AG04450 (cell line): ENCODE measurements around the gene CNIH3. TPM values are rescaled to one million over a fixed set of nuclear protein-coding genes. Genes with fewer than 3 reads are reported as not detected.

Experiments used
- CTCF ChIA-PET: fragments of 300-600, 350-600 bp; formaldehyde crosslinking; extraction: SDS; loops from one replicate; lab custom pipeline; 2022; ENCODE audit warnings: antibody characterized with exemption, inconsistent platforms; lab: Charles Lee
- POLR2A ChIA-PET: fragments of 350-600 bp; formaldehyde crosslinking; extraction: SDS; loops from one replicate; lab custom pipeline; 2021; ENCODE audit warnings: antibody characterized with exemption, inconsistent platforms; lab: Yijun Ruan, JAX
- DNase-seq: peaks from one replicate; pipeline ENCODE4 v3.0.0-alpha.2; 2011; ENCODE audit warnings: low read depth, low spot score
- H3K27ac ChIP-seq: one replicate; pipeline ENCODE4 v1.5.1; 2012; ENCODE audit warnings: low read depth, low read length, control low read depth
- H3K27me3 ChIP-seq: one replicate; pipeline ENCODE4 v1.6.0; 2012; ENCODE audit warnings: low read length; ENCODE audit not compliant: control insufficient read depth, insufficient read depth
- H3K4me3 ChIP-seq: 2 replicates; pipeline ENCODE4 v1.5.1; 2011; ENCODE audit warnings: mild to moderate bottlenecking, low read depth, low read length, control low read depth
- H3K9me3 ChIP-seq: 2 replicates; pipeline ENCODE4 v1.5.1; 2012; ENCODE audit warnings: low read length; ENCODE audit not compliant: control insufficient read depth, insufficient read depth
- CTCF ChIP-seq: IDR thresholded peaks from 2 replicates; pipeline ENCODE4 v1.5.1; 2011; ENCODE audit warnings: low read depth, low read length, control low read depth, inconsistent platforms
- polyA plus RNA-seq: library from polyadenylated mRNA; depleted of rRNA; stranded (reverse); fragments of >200 nt; gene quantifications from 2 replicates; pipeline ENCODE4 v1.2.3, GENCODE V29; 2011

The CNIH3 gene
- polyA plus RNA-seq, 1 experiment = 6.5 TPM

- no peak for TF ChIP-seq CTCF
- no peak for DNase-seq
- ChIA-PET POLR2A (no interaction called here), CTCF (no interaction called here)
- H3K27ac ChIP-seq = no peak overlapping the region
- no peaks in the 10 kb centered on the region for H3K27me3 ChIP-seq
- no peaks in the 10 kb centered on the region for H3K9me3 ChIP-seq
- no peak overlapping the region for H3K4me3 ChIP-seq
Observed at GRCh38 chr1:224740685-224741052, 124.6 kb downstream of the CNIH3 start.

GRCh38 chr1:224742349-224742748, 126.2 kb downstream of the CNIH3 start:
- ChIA-PET POLR2A (no interaction called here), CTCF (no interaction called here)
- Histone ChIP-seq H3K27me3 (no peaks in the 10 kb centered on the region), H3K27ac (no peak overlapping the region), H3K9me3 (no peaks in the 10 kb centered on the region), H3K4me3 (no peak overlapping the region)
- no peak for TF ChIP-seq CTCF
- no peak for DNase-seq

GRCh38 chr1:224743608-224744164, 127.6 kb downstream of the CNIH3 start:
- CTCF ChIA-PET = interaction anchor here (0.5 to 1.2 kb wide), 2 partner anchors 34 to 108 kb away, joined by 3 read pairs; no protein-coding TSS in a partner anchor
- Histone ChIP-seq H3K27me3 (no peaks in the 10 kb centered on the region), H3K27ac (no peak overlapping the region), H3K4me3 (no peak overlapping the region), H3K9me3 (no peaks in the 10 kb centered on the region)
- TF ChIP-seq CTCF = no peak
- POLR2A ChIA-PET = interaction anchor here (0.6 kb wide), 1 partner anchor 912 kb away, joined by 4 read pairs; no protein-coding TSS in a partner anchor
- no peak for DNase-seq

- CTCF ChIA-PET = interaction anchor here (0.5 to 2.2 kb wide), 3 partner anchors 8 to 107 kb away, joined by 3 to 4 read pairs (median 3); no protein-coding TSS in a partner anchor
Observed at GRCh38 chr1:224744521-224744920, 128.4 kb downstream of the CNIH3 start.

More at GRCh38 chr1:224744521-224744920, 128.4 kb downstream of the CNIH3 start:
- POLR2A ChIA-PET = no interaction called here
- TF ChIP-seq CTCF = no peak
- H3K4me3 ChIP-seq = no peak overlapping the region
- H3K27ac ChIP-seq = no peak overlapping the region
- no peaks in the 10 kb centered on the region for H3K27me3 ChIP-seq
- H3K9me3 ChIP-seq = no peaks in the 10 kb centered on the region
- no peak for DNase-seq
